Esophagus muscularis mucosa (tissue), 4 donors: ENCODE results near the gene CDH4.

ENCODE experiments used
- CTCF ChIP-seq, 3 experiments: fragments of 200-600 bp in 2 of 3; fragments of 450-650 bp in 1 of 3; sonication (generic) in 2 of 3; IDR thresholded peaks; one replicate each; pipeline ENCODE4 v1.5.1; 2017 to 2019; ENCODE audit warnings: antibody characterized with exemption in 3 of 3, mild to moderate bottlenecking in 2 of 3, moderate library complexity in 1 of 3
- EP300 ChIP-seq: sonication (generic); formaldehyde crosslinking; IDR thresholded peaks from one replicate; pipeline ENCODE4 v1.6.1; 2017; ENCODE audit warnings: antibody characterized with exemption
- POLR2A ChIP-seq: fragments of 450-650 bp; IDR thresholded peaks from one replicate; pipeline ENCODE4 v1.6.1; 2017; ENCODE audit warnings: antibody characterized with exemption, moderate library complexity, mild to moderate bottlenecking, low read depth
- POLR2AphosphoS5 ChIP-seq, 2 donors: sonication (generic); formaldehyde crosslinking; IDR thresholded peaks; one replicate each; pipeline ENCODE4 v1.6.1; 2017; ENCODE audit warnings: antibody characterized with exemption in 2 of 2

- TF ChIP-seq CTCF (IDR thresholded peaks at IDR 0.05) (no peak), POLR2A (no peak), EP300 (no peak), POLR2AphosphoS5 (IDR thresholded peaks at IDR 0.05) (no peak)
These were observed 717.7 kb downstream of the CDH4 start for GRCh38 chr20:61969806-61970205.
